Measurements from ENCODE around the gene SPATA45. TPM values are rescaled to one million over a fixed set of nuclear protein-coding genes. Genes with fewer than 3 reads are reported as not detected.
A peak's percentile ranks its signal among the peaks of the same experiment; 100 is the strongest.

The SPATA45 gene
- total and polyA plus RNA-seq, 2 of the 13 experiments (the other 11 are each of a cell fraction or from before 2014, with no cell fraction given), result 0.17 to 0.64 TPM

- Histone ChIP-seq H2AFZ (ENCODE audit: low read length) (no peak overlapping the region), H3K27me3 (ENCODE audit: control insufficient read depth in 1 of 2, insufficient read depth in 2 of 2, low read length in 2 of 2) (no peaks in the 10 kb centered on the region), H3K4me1 (ENCODE audit: insufficient read depth, low read length) (no peaks in the 10 kb centered on the region), H3K4me2 (ENCODE audit: low read depth, low read length) (no peak overlapping the region), H3K9ac (ENCODE audit: insufficient read depth, low read depth, low read length) (no peak overlapping the region), H3K27ac (ENCODE audit: extremely low read length, insufficient read depth, low read length) (no peak overlapping the region), H3K79me2 (ENCODE audit: insufficient read depth, low read length) (peaks cover 6% of the 10 kb centered on the region), H4K20me1 (ENCODE audit: insufficient read depth, low read length) (no peaks in the 10 kb centered on the region), H3K36me3 (replicated peaks in 1 of 2; ENCODE audit: control insufficient read depth in 1 of 2, insufficient read depth in 2 of 2, low read length in 2 of 2) (peaks cover 11 to 48% of the 10 kb centered on the region in 2 experiments), H3K4me3 (replicated peaks in 1 of 3; ENCODE audit: insufficient read depth in 1 of 3, low read depth in 2 of 3, low read length in 3 of 3) (no peak overlapping the region), H3K9me3 (ENCODE audit: low read length) (no peaks in the 10 kb centered on the region)
- no peak for DNase-seq (ENCODE audit: low spot score)
- in situ Hi-C loops (cut with HindIII; ENCODE audit: extremely low pct_ligation_motif_present, low pct_unique_long_range_greater_than_20kb) (no loop called here), intact Hi-C loops (cut with micrococcal nuclease; ENCODE audit: unreplicated experiment) (no loop called here)
- CTCF ChIA-PET (ENCODE audit: low intra/inter-chr PET ratio, low total read pairs), result no interaction called here
- FAIRE-seq, result no peak
- TF ChIP-seq ZNF558 (CRISPR knock-in tag; IDR thresholded peaks at IDR 0.05; ENCODE audit: borderline replicate concordance) (no peak), ZNF44 (CRISPR knock-in tag; IDR thresholded peaks at IDR 0.05) (no peak), MAFF (IDR thresholded peaks at IDR 0.05; ENCODE audit: low read depth, low read length) (peak; percentile 15; the same call in 1 of the 2 replicates), MAFK (conservative IDR thresholded peaks at IDR 0.05 in 1 of 2, IDR thresholded peaks at IDR 0.05 in 1 of 2; ENCODE audit: low read length in 2 of 2) (peak; percentile 14 to 43; a peak in 2 of 4 replicates), MYNN (CRISPR knock-in tag; IDR thresholded peaks at IDR 0.05; ENCODE audit: low read depth) (no peak), PCBP2 (optimal IDR thresholded peaks at IDR 0.05; ENCODE audit: low read depth, low read length, poor library complexity, severe bottlenecking) (no peak)
- TF ChIP-seq, protein P1, sequence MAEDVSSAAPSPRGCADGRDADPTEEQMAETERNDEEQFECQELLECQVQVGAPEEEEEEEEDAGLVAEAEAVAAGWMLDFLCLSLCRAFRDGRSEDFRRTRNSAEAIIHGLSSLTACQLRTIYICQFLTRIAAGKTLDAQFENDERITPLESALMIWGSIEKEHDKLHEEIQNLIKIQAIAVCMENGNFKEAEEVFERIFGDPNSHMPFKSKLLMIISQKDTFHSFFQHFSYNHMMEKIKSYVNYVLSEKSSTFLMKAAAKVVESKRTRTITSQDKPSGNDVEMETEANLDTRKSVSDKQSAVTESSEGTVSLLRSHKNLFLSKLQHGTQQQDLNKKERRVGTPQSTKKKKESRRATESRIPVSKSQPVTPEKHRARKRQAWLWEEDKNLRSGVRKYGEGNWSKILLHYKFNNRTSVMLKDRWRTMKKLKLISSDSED (CRISPR knock-in tag; IDR thresholded peaks at IDR 0.05), result no peak
- no TSS peak for BruUV-seq (replicated peaks)
- 97% methylated on average over 6 of the region's 6 CpGs for WGBS (ENCODE audit: low lambda C conversion rate)
- POLR2A ChIA-PET, result interaction anchor here (0.6 to 1.4 kb wide), 3 partner anchors 21 to 87 kb away, joined by 3 to 4 read pairs (median 4); partner anchors contain the start of gene FLVCR1
- no peak for ATAC-seq
Observed at GRCh38 chr1:212878418-212878817, 31.0 kb upstream of the SPATA45 start.

DNA sequence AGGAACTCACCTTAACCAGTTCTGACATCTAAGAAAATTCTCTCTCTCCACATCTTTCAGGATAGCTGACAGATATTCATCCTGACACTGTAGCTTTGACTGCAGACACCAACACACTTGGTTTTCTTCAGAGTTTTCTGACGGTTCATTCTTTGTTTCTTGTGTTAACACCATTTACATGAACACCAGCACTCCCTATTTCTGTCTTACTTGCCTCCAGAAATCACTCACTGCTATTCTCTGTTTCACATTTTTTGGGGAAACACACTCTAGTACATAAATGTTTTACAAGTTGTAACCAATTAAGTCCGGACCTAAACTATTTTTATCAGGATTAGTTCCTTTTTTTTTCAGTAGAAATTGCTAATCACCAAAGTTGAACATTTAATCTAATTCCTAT lies 26.1 kb upstream of the SPATA45 start:
- DNase-seq (ENCODE audit: low spot score), result no peak
- intact Hi-C loops (cut with micrococcal nuclease; ENCODE audit: unreplicated experiment) (no loop called here), in situ Hi-C loops (cut with HindIII; ENCODE audit: extremely low pct_ligation_motif_present, low pct_unique_long_range_greater_than_20kb) (no loop called here)
- H3K79me2 ChIP-seq (ENCODE audit: insufficient read depth, low read length), result peaks cover 3% of the 10 kb centered on the region
- H3K27ac ChIP-seq (ENCODE audit: extremely low read length, insufficient read depth, low read length), result no peak overlapping the region
- no peak overlapping the region for H3K9ac ChIP-seq (ENCODE audit: insufficient read depth, low read depth, low read length)
- no peak overlapping the region for H2AFZ ChIP-seq (ENCODE audit: low read length)
- CTCF ChIA-PET (ENCODE audit: low intra/inter-chr PET ratio, low total read pairs), result no interaction called here
- FAIRE-seq, result no peak
- no peak for ATAC-seq
- no peak overlapping the region for H3K4me3 ChIP-seq (replicated peaks in 1 of 3; ENCODE audit: insufficient read depth in 1 of 3, low read depth in 2 of 3, low read length in 3 of 3)
- no peaks in the 10 kb centered on the region for H4K20me1 ChIP-seq (ENCODE audit: insufficient read depth, low read length)
- peaks cover 16% of the 10 kb centered on the region for H3K4me1 ChIP-seq (ENCODE audit: insufficient read depth, low read length)
- no peaks in the 10 kb centered on the region for H3K9me3 ChIP-seq (ENCODE audit: low read length)
- no peaks in the 10 kb centered on the region for H3K27me3 ChIP-seq (ENCODE audit: control insufficient read depth in 1 of 2, insufficient read depth in 2 of 2, low read length in 2 of 2)
- no TSS peak for BruUV-seq (replicated peaks)
- peaks cover 15 to 51% of the 10 kb centered on the region in 2 experiments for H3K36me3 ChIP-seq (replicated peaks in 1 of 2; ENCODE audit: control insufficient read depth in 1 of 2, insufficient read depth in 2 of 2, low read length in 2 of 2)
- H3K4me2 ChIP-seq (ENCODE audit: low read depth, low read length), result no peak overlapping the region
- WGBS (ENCODE audit: low lambda C conversion rate), result 91% methylated on average over 2 of the region's 2 CpGs
- POLR2A ChIA-PET, result interaction anchor here (1.0 kb wide), 1 partner anchor 15 kb away, joined by 3 read pairs; the partner anchor contains the start of gene FLVCR1
- TF ChIP-seq ZNF121 (CRISPR knock-in tag; IDR thresholded peaks at IDR 0.05) (no peak), SALL2 (CRISPR knock-in tag; IDR thresholded peaks at IDR 0.05) (no peak)
- TF ChIP-seq, protein P2, sequence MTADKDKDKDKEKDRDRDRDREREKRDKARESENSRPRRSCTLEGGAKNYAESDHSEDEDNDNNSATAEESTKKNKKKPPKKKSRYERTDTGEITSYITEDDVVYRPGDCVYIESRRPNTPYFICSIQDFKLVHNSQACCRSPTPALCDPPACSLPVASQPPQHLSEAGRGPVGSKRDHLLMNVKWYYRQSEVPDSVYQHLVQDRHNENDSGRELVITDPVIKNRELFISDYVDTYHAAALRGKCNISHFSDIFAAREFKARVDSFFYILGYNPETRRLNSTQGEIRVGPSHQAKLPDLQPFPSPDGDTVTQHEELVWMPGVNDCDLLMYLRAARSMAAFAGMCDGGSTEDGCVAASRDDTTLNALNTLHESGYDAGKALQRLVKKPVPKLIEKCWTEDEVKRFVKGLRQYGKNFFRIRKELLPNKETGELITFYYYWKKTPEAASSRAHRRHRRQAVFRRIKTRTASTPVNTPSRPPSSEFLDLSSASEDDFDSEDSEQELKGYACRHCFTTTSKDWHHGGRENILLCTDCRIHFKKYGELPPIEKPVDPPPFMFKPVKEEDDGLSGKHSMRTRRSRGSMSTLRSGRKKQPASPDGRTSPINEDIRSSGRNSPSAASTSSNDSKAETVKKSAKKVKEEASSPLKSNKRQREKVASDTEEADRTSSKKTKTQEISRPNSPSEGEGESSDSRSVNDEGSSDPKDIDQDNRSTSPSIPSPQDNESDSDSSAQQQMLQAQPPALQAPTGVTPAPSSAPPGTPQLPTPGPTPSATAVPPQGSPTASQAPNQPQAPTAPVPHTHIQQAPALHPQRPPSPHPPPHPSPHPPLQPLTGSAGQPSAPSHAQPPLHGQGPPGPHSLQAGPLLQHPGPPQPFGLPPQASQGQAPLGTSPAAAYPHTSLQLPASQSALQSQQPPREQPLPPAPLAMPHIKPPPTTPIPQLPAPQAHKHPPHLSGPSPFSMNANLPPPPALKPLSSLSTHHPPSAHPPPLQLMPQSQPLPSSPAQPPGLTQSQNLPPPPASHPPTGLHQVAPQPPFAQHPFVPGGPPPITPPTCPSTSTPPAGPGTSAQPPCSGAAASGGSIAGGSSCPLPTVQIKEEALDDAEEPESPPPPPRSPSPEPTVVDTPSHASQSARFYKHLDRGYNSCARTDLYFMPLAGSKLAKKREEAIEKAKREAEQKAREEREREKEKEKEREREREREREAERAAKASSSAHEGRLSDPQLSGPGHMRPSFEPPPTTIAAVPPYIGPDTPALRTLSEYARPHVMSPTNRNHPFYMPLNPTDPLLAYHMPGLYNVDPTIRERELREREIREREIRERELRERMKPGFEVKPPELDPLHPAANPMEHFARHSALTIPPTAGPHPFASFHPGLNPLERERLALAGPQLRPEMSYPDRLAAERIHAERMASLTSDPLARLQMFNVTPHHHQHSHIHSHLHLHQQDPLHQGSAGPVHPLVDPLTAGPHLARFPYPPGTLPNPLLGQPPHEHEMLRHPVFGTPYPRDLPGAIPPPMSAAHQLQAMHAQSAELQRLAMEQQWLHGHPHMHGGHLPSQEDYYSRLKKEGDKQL (CRISPR knock-in tag; IDR thresholded peaks at IDR 0.05; ENCODE audit: low read depth), result no peak
- TF ChIP-seq, protein P3, sequence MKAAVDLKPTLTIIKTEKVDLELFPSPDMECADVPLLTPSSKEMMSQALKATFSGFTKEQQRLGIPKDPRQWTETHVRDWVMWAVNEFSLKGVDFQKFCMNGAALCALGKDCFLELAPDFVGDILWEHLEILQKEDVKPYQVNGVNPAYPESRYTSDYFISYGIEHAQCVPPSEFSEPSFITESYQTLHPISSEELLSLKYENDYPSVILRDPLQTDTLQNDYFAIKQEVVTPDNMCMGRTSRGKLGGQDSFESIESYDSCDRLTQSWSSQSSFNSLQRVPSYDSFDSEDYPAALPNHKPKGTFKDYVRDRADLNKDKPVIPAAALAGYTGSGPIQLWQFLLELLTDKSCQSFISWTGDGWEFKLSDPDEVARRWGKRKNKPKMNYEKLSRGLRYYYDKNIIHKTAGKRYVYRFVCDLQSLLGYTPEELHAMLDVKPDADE (CRISPR knock-in tag; IDR thresholded peaks at IDR 0.05), result no peak

All from HepG2 (cell line).